Smooth muscle cell (in vitro differentiated cells): ENCODE measurements around the gene SRSF9. TPM values are rescaled to one million over a fixed set of nuclear protein-coding genes. Genes with fewer than 3 reads are reported as not detected.

Experiments used
- DNase-seq: peaks from one replicate; lab custom pipeline; 2025; ENCODE audit not compliant: unreplicated experiment; lab: John Stamatoyannopoulos, UW
- H2AFZ ChIP-seq: fragments of 200-600 bp; sonication (generic); 2 replicates; pipeline ENCODE4 v1.6.0; 2016; ENCODE audit warnings: antibody characterized with exemption, low read depth, mild to moderate bottlenecking
- H3F3A ChIP-seq: fragments of 200-600 bp; sonication (generic); 2 replicates; pipeline ENCODE4 v1.6.0; 2017; ENCODE audit warnings: antibody characterized with exemption, low read depth
- H3K27ac ChIP-seq: fragments of 200-600 bp; sonication (generic); 2 replicates; pipeline ENCODE4 v1.5.1; 2016; ENCODE audit warnings: low read depth, mild to moderate bottlenecking
- H3K27me3 ChIP-seq: fragments of 200-600 bp; sonication (generic); 2 replicates; pipeline ENCODE4 v1.6.1; 2016; ENCODE audit warnings: low read depth, mild to moderate bottlenecking
- H3K36me3 ChIP-seq: fragments of 200-600 bp; sonication (generic); 2 replicates; pipeline ENCODE4 v1.5.1; 2016; ENCODE audit warnings: low read depth
- H3K4me1 ChIP-seq: fragments of 200-600 bp; sonication (generic); 2 replicates; pipeline ENCODE4 v1.5.1; 2016; ENCODE audit warnings: low read depth
- H3K4me2 ChIP-seq: fragments of 200-600 bp; sonication (generic); 2 replicates; pipeline ENCODE4 v1.6.0; 2016; ENCODE audit warnings: mild to moderate bottlenecking
- H3K4me3 ChIP-seq: fragments of 200-600 bp; sonication (generic); 2 replicates; pipeline ENCODE4 v1.5.1; 2016; ENCODE audit warnings: mild to moderate bottlenecking
- H3K79me2 ChIP-seq: fragments of 200-600 bp; sonication (generic); 2 replicates; pipeline ENCODE4 v1.6.0; 2016; ENCODE audit warnings: low read depth, mild to moderate bottlenecking
- H3K9ac ChIP-seq: fragments of 200-600 bp; sonication (generic); 2 replicates; pipeline ENCODE4 v1.6.0; 2016; ENCODE audit warnings: low read depth
- H3K9me3 ChIP-seq: fragments of 200-600 bp; sonication (generic); replicated peaks from 2 replicates; pipeline ENCODE4 v1.5.1; 2016; ENCODE audit warnings: low read depth
- H4K20me1 ChIP-seq: fragments of 200-600 bp; sonication (generic); 2 replicates; pipeline ENCODE4 v1.6.0; 2016; ENCODE audit warnings: low read depth
- WGBS: methylation state at CpG from one replicate; pipeline ENCODE4 v1.1.7; 2016; ENCODE audit warnings: low lambda C conversion rate; 5-methylcytosine and 5-hydroxymethylcytosine counted together
- polyA plus RNA-seq: library from polyadenylated mRNA; unstranded; fragments of >200 nt; fragmentation: Nextera tagmentation; extraction: Ambion mirVana; gene quantifications from 2 replicates; pipeline ENCODE4 v1.2.1, GENCODE V29; 2016
- total RNA-seq: library from RNA; depleted of rRNA; stranded (reverse); fragments of >200 nt; gene quantifications from 2 replicates; pipeline ENCODE4 v1.2.3, GENCODE V29; 2014
- TF ChIP-seq, protein P1 (sequence below): fragments of 200-600 bp; sonication (generic); IDR thresholded peaks from 2 replicates; pipeline ENCODE4 v1.5.1; 2017; ENCODE audit warnings: borderline replicate concordance, mild to moderate bottlenecking, antibody characterized with exemption; ENCODE audit not compliant: insufficient read depth, poor library complexity, severe bottlenecking

Gene SRSF9
- total and polyA plus RNA-seq, 2 experiments from 2014 or later = 133 to 264 TPM

DNA sequence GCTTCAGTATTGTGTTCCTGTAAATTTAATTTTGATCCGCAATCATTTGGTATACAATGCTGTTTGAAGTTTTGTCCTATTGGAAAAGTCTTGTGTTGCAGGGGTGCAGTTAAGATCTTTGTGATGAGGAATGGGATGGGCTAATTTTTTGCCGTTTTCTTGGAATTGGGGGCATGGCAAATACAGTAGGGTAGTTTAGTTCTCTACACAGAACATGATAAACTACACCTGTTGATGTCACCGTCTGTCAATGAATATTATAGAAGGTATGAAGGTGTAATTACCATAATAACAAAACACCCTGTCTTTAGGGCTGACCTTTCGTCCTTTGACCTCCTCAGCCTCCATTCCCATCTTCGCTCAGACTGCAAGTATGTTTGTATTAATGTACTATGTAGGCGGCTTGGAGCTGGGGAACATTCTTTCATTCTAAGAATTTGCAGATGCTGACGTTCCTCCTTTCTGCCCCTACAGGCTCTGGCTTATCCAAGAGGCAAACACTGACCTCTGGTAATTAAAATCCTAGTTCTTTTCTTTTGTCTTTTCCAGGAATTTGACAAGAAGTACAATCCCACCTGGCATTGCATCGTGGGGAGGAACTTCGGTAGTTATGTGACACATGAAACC lies 28.1 kb upstream of the SRSF9 start:
- H3K4me3 ChIP-seq = peak overlapping the region; percentile 86
- peak overlapping the region; percentile 59 for H3K27ac ChIP-seq
- H3K27me3 ChIP-seq = no peaks in the 10 kb centered on the region
- no peak for DNase-seq
- H4K20me1 ChIP-seq = peaks cover 18% of the 10 kb centered on the region
- H3K4me1 ChIP-seq = peaks cover 24% of the 10 kb centered on the region
- H2AFZ ChIP-seq = no peak overlapping the region
- H3K4me2 ChIP-seq = peak overlapping the region; percentile 90
- peak overlapping the region; percentile 46 for H3K9ac ChIP-seq
- H3K9me3 ChIP-seq = no peaks in the 10 kb centered on the region
- H3F3A ChIP-seq = peaks cover 12% of the 10 kb centered on the region
- no peaks in the 10 kb centered on the region for H3K36me3 ChIP-seq
- WGBS = 56% methylated on average over 9 of the region's 9 CpGs
- H3K79me2 ChIP-seq = peaks cover 35% of the 10 kb centered on the region
- TF ChIP-seq, protein P1, sequence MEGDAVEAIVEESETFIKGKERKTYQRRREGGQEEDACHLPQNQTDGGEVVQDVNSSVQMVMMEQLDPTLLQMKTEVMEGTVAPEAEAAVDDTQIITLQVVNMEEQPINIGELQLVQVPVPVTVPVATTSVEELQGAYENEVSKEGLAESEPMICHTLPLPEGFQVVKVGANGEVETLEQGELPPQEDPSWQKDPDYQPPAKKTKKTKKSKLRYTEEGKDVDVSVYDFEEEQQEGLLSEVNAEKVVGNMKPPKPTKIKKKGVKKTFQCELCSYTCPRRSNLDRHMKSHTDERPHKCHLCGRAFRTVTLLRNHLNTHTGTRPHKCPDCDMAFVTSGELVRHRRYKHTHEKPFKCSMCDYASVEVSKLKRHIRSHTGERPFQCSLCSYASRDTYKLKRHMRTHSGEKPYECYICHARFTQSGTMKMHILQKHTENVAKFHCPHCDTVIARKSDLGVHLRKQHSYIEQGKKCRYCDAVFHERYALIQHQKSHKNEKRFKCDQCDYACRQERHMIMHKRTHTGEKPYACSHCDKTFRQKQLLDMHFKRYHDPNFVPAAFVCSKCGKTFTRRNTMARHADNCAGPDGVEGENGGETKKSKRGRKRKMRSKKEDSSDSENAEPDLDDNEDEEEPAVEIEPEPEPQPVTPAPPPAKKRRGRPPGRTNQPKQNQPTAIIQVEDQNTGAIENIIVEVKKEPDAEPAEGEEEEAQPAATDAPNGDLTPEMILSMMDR = no peak

DNA sequence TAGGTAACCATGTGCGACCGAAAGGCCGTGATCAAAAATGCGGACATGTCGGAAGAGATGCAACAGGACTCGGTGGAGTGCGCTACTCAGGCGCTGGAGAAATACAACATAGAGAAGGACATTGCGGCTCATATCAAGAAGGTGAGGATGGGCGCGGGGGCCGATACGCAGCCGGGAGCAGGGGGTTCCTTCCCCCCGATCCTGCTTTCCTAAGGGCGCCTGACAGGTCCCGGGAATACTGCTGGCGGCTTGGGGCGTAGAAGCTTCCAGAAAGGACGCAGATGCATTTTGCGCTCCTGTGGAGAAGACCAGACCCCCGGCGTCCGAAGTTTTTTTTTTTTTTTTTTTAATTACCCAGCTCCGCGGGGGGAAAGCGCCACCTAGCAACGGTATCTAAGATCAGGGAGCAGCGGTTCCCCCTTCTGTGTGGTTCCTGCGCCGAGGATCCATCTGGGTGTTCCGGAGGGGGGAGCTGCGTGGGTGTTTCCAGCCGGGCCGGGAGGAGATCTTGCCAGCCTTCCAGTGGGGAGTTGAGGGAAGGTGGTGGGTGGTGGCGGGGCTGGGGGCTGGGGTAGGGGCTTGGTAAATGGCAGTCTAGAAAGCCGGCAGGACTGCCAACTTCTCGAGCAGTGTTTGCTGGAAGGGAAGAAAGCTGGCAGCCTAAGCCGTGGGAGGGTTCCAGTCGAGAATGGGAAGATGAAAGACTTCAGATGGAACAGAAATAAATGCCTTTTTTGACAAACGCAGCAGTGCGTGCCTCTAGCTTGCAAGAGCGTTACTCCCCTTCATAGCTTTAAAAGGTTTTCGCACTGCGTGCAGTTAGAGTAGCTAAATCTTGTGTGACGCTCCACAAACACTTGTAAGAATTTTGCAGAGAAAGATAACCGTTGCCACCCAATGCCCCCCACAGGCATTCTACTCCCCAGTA lies 27.1 kb upstream of the SRSF9 start:
- peak overlapping the region; percentile 1 for H2AFZ ChIP-seq

DNA sequence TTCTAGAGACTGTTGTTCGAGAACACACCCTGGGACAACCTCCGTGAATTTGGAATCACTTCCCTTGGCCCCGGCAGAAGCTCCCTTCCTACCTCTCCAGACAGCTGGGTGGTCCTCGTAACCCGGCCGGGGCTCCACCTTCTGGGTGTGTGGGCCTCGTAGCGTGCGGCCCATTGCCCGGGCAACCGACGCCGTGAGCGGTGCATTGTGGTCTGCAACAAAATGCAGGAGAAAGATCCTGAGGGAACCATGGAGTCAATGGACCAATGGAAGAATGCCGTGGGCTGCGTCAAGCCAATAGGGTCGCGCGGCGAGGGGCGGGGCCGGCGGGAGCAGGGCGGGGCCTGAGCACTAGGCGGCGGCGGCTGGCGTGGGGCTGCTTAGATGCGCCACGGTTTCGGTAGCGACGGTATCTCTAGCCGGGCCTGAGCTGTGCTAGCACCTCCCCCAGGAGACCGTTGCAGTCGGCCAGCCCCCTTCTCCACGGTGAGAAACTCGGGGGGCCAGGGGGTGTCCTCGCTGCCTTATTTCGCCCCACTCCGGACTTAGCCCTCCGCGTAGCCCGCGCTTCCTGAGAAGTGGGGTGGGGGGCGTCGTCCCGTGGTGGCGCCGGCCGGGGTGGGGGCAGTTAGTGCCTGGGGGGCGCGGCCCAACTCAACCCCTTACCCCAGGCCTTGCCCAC lies 26.3 kb upstream of the SRSF9 start, which contains the start of gene DYNLL1:
DYNLL1 (plus strand) TSS at position 383 of the 682 bp plus-strand sequence. CDS start 309 bp downstream, outside the sequence.
- Histone ChIP-seq H4K20me1 (peaks cover 18% of the 10 kb centered on the region), H2AFZ (peak within 1 kb of the TSS; percentile 69), H3K4me3 (peak within 1 kb of the TSS; percentile 86), H3K36me3 (no peaks in the 10 kb centered on the region), H3K9me3 (no peaks in the 10 kb centered on the region), H3K9ac (peak within 1 kb of the TSS; percentile 78), H3K27ac (peak within 1 kb of the TSS; percentile 59), H3K79me2 (peaks cover 35% of the 10 kb centered on the region), H3F3A (peaks cover 12% of the 10 kb centered on the region), H3K4me2 (peak within 1 kb of the TSS; percentile 94), H3K4me1 (peaks cover 24% of the 10 kb centered on the region), H3K27me3 (no peaks in the 10 kb centered on the region)
- DNase-seq = peak; percentile 94
- WGBS = under 1% methylated on average over 49 of the region's 53 CpGs
- TF ChIP-seq, protein P1 = no peak

More for the DNA sequence above, 27.1 kb upstream of the SRSF9 start:
- H3K9me3 ChIP-seq = no peaks in the 10 kb centered on the region
- peak; percentile 39 for DNase-seq
- H4K20me1 ChIP-seq = peaks cover 18% of the 10 kb centered on the region
- no peaks in the 10 kb centered on the region for H3K27me3 ChIP-seq
- peaks cover 12% of the 10 kb centered on the region for H3F3A ChIP-seq
- H3K36me3 ChIP-seq = no peaks in the 10 kb centered on the region
- TF ChIP-seq, protein P1 = no peak
- peaks cover 35% of the 10 kb centered on the region for H3K79me2 ChIP-seq
- H3K4me1 ChIP-seq = peaks cover 24% of the 10 kb centered on the region
- peak overlapping the region; percentile 86 for H3K4me3 ChIP-seq
- H3K9ac ChIP-seq = peak overlapping the region; percentile 78
- WGBS = 1% methylated on average over 45 of the region's 47 CpGs
- H3K27ac ChIP-seq = peak overlapping the region; percentile 59
- H3K4me2 ChIP-seq = peak overlapping the region; percentile 90
